Skeletal muscle satellite cell (primary cell): ENCODE data around the gene MYADM.

ENCODE experiments used
- H3K27me3 ChIP-seq: 2 replicates; pipeline ENCODE4 v1.7.0; 2013; ENCODE audit warnings: low read length; ENCODE audit not compliant: control insufficient read depth, insufficient read depth
- H3K36me3 ChIP-seq: 2 replicates; pipeline ENCODE4 v1.7.0; 2013; ENCODE audit warnings: mild to moderate bottlenecking, control low read depth, low read length; ENCODE audit not compliant: insufficient read depth
- H3K4me1 ChIP-seq: 2 replicates; pipeline ENCODE4 v1.7.0; 2013; ENCODE audit warnings: low read length; ENCODE audit not compliant: control insufficient read depth, insufficient read depth
- H3K4me2 ChIP-seq: 2 replicates; pipeline ENCODE4 v1.7.0; 2013; ENCODE audit warnings: mild to moderate bottlenecking, low read length
- H3K4me3 ChIP-seq: 2 replicates; pipeline ENCODE4 v1.7.0; 2013; ENCODE audit warnings: low read length
- H3K9ac ChIP-seq: 2 replicates; pipeline ENCODE4 v1.7.0; 2013; ENCODE audit warnings: mild to moderate bottlenecking, low read depth, low read length, moderate library complexity
- H3K9me3 ChIP-seq: replicated peaks from 2 replicates; pipeline ENCODE4 v1.7.0; 2013; ENCODE audit warnings: mild to moderate bottlenecking, control low read depth, low read length

Gene MYADM

GRCh38 chr19:53879140-53880081 lies 11.7 kb downstream of the MYADM start:
- Histone ChIP-seq H3K4me1 (peaks cover 14% of the 10 kb centered on the region), H3K9me3 (no peaks in the 10 kb centered on the region), H3K4me3 (peak overlapping the region; percentile 78), H3K4me2 (peak overlapping the region; percentile 93), H3K27me3 (peaks cover 43% of the 10 kb centered on the region), H3K9ac (peak overlapping the region; percentile 69), H3K36me3 (peaks cover 17% of the 10 kb centered on the region)

DNA sequence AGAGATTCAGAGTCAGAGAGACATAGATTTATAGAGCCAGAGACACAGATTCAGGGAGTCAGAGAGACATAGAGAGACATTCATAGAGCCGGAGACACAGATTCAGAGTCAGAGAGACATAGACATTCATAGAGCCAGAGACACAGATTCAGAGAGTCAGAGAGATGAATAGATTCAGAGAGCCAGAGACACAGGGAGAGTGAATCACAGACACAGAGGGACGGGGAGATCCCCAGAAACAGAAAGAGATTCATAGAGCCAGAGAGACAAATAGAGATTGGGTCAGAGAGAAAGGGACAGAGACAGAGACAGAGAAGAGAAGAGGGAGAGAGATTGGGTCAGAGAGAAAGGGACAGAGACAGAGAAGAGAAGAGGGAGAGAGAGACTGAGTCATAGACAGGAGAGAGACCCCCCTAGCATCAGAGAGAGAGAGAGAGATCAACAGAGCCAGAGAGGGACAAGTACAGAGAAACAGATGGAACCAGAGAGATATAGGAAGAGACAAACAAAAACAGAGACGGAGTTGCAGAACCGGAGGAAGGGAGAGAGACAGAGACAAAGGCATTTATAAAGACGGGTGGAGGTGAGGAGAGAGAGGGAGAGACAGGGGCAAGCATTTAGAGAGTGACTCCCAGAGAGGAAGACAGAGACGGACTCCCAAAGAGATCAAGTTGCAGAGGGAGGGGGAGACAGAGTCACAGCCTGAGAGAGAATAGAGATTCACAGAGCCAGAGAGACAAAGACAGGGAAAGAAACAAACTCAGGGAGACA lies 13.2 kb downstream of the MYADM start:
- Histone ChIP-seq H3K9ac (no peak overlapping the region), H3K4me3 (no peak overlapping the region), H3K4me2 (peak overlapping the region; percentile 59), H3K36me3 (peaks cover 7% of the 10 kb centered on the region), H3K27me3 (peaks cover 54% of the 10 kb centered on the region), H3K4me1 (peaks cover 14% of the 10 kb centered on the region), H3K9me3 (no peaks in the 10 kb centered on the region)

GRCh38 chr19:53881482-53882390 lies 14.1 kb downstream of the MYADM start, which contains the start of gene PRKCG:
PRKCG (plus strand) TSS chr19:53882197; CDS start chr19:53882495, 298 bp downstream.
- peaks cover 3% of the 10 kb centered on the region for H3K36me3 ChIP-seq
- H3K9me3 ChIP-seq = no peaks in the 10 kb centered on the region
- H3K27me3 ChIP-seq = peaks cover 58% of the 10 kb centered on the region
- peak within 1 kb of the TSS; percentile 59 for H3K4me2 ChIP-seq
- H3K9ac ChIP-seq = no peak within 1 kb of the TSS
- peaks cover 14% of the 10 kb centered on the region for H3K4me1 ChIP-seq
- peak within 1 kb of the TSS; percentile 40 for H3K4me3 ChIP-seq

GRCh38 chr19:53882391-53883050 lies 14.8 kb downstream of the MYADM start:
- Histone ChIP-seq H3K4me1 (peaks cover 14% of the 10 kb centered on the region), H3K9me3 (no peaks in the 10 kb centered on the region), H3K9ac (no peak overlapping the region), H3K4me3 (peak overlapping the region; percentile 40), H3K36me3 (no peaks in the 10 kb centered on the region), H3K4me2 (peak overlapping the region; percentile 59), H3K27me3 (peaks cover 58% of the 10 kb centered on the region)

DNA sequence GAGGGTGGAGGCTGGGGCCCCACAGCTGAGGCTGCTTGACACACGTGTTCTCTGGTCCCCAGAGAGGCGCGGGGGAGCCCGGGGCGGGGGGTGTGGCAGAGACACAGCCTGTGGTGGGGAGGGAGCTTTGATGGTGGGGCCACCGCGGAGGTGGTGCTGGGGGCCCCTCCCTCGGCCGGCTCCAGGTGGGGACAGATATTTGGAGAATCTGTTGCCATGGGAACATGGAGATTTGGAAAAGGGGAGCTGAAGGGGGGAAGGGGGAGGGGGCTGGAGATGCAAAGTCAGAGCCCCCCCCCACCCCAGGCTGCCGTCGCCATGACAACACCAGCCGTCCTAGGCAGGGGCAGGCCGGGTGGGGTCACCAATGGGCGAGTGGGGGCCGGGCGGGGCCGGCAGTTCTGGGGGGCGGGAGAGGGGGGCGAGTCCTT lies 15.6 kb downstream of the MYADM start:
- Histone ChIP-seq H3K4me1 (peaks cover 14% of the 10 kb centered on the region), H3K27me3 (peaks cover 58% of the 10 kb centered on the region), H3K4me3 (no peak overlapping the region), H3K9me3 (no peaks in the 10 kb centered on the region), H3K9ac (no peak overlapping the region), H3K4me2 (no peak overlapping the region), H3K36me3 (no peaks in the 10 kb centered on the region)

GRCh38 chr19:53883741-53884140 lies 16.1 kb downstream of the MYADM start:
- no peak overlapping the region for H3K4me2 ChIP-seq
- no peaks in the 10 kb centered on the region for H3K9me3 ChIP-seq
- no peak overlapping the region for H3K9ac ChIP-seq
- peaks cover 14% of the 10 kb centered on the region for H3K4me1 ChIP-seq
- H3K4me3 ChIP-seq = no peak overlapping the region
- peaks cover 58% of the 10 kb centered on the region for H3K27me3 ChIP-seq
- H3K36me3 ChIP-seq = no peaks in the 10 kb centered on the region

GRCh38 chr19:53884256-53884655 lies 16.6 kb downstream of the MYADM start:
- peaks cover 14% of the 10 kb centered on the region for H3K4me1 ChIP-seq
- H3K9me3 ChIP-seq = no peaks in the 10 kb centered on the region
- no peaks in the 10 kb centered on the region for H3K36me3 ChIP-seq
- H3K27me3 ChIP-seq = peaks cover 58% of the 10 kb centered on the region
- no peak overlapping the region for H3K4me3 ChIP-seq
- no peak overlapping the region for H3K9ac ChIP-seq
- no peak overlapping the region for H3K4me2 ChIP-seq

DNA sequence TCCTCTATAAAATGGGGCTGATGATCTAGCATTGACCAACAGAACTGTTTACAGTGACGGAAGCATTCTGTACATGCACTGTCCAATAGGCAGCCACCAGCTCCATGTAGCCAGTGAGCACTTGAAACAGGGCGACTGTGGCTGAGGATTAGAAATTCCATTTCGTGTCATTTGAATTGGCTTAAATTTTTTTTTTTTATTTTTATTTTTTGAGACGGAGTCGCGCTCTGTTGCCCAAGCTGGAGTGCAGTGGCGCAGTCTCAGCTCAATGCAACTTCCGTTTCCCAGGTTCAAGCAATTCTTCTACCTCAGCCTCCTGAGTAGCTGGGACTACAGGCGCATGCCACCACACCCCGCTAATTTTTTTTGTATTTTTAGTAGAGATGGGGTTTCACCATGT lies 17.4 kb downstream of the MYADM start:
- Histone ChIP-seq H3K9ac (no peak overlapping the region), H3K4me1 (peaks cover 11% of the 10 kb centered on the region), H3K27me3 (peaks cover 55% of the 10 kb centered on the region), H3K4me2 (no peak overlapping the region), H3K4me3 (no peak overlapping the region), H3K36me3 (no peaks in the 10 kb centered on the region), H3K9me3 (no peaks in the 10 kb centered on the region)

DNA sequence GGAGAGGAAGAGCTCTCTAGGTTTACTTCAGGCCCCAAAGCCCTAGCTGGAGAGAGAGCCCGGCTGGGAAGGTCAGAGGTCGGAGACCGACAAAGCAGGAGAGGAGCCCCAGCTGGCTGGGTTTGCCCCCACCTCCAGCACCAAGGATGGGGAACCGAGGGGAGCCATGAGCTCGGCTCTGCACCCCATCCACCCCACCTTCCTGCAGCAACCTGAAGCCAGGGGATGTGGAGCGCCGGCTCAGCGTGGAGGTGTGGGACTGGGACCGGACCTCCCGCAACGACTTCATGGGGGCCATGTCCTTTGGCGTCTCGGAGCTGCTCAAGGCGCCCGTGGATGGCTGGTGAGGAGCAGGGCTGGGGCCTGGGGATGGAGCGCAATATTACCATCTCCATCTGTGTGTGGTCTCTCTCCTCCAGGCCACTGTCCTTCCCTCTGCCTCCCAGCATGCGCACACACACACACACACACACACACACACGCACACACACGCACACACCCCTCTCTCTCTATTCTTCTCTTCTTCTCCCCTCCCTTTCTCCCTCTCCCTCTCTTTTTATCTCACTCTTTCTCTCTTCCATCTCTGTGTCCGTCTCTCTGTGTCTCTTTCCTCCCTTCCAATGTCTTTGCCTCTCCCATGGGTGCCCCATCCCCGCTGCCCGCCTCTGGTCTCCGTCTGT lies 24.8 kb downstream of the MYADM start:
- H3K4me1 ChIP-seq = no peaks in the 10 kb centered on the region
- no peak overlapping the region for H3K9ac ChIP-seq
- H3K9me3 ChIP-seq = no peaks in the 10 kb centered on the region
- H3K27me3 ChIP-seq = peaks cover 21% of the 10 kb centered on the region
- H3K4me3 ChIP-seq = no peak overlapping the region
- H3K4me2 ChIP-seq = no peak overlapping the region
- no peaks in the 10 kb centered on the region for H3K36me3 ChIP-seq

- Histone ChIP-seq H3K4me2 (no peak overlapping the region), H3K27me3 (peaks cover 26% of the 10 kb centered on the region)
Measured at GRCh38 chr19:53892981-53893325, 25.3 kb downstream of the MYADM start.

More at GRCh38 chr19:53892981-53893325, 25.3 kb downstream of the MYADM start:
- Histone ChIP-seq H3K9me3 (no peaks in the 10 kb centered on the region), H3K9ac (no peak overlapping the region), H3K4me3 (no peak overlapping the region), H3K4me1 (no peaks in the 10 kb centered on the region), H3K36me3 (no peaks in the 10 kb centered on the region)
